Stimulated activated CD4-positive, alpha-beta T cell treated with anti-CD3 and anti-CD28 coated beads, Interleukin-4, amount 100 ng/mL, for 48 hours (primary cell): ENCODE results near the gene CLTA.
A peak's percentile ranks its signal among the peaks of the same experiment; 100 is the strongest.
"Not testable (repeated sequence)": the region's sequence is repeated elsewhere in the genome, so short reads cannot be mapped to it uniquely, and the experiment has no call there.

Experiments
- DNase-seq, 2 donors: peaks; one replicate each; pipeline ENCODE4 v3.0.0-alpha.2; 2020; ENCODE audit warnings: low read depth in 2 of 2

CLTA gene

GRCh38 chr9:36158122-36158521 lies 32.6 kb upstream of the CLTA start:
- no peak for DNase-seq

DNA sequence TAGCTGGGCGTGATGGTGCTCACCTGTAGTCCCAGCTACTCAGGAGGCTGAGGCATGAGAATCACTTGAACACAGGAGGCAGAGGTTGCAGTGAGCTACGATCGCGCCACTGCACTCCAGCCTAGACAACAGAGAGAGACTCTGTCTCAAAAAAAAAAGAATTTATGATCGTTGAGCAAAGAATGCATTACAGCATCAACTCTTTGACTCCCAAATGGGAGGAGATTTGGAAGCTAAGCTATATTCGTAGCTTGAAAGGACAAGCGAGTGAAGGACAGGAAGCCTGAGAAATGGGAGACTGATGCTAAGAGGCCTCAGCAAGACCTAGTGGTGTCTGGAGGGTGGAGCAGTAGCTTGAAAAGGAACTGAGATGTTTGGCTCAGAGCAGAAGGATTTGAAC lies 31.8 kb upstream of the CLTA start:
- no peak for DNase-seq

GRCh38 chr9:36159509-36159908 lies 31.2 kb upstream of the CLTA start:
- not testable (repeated sequence) for DNase-seq

DNA sequence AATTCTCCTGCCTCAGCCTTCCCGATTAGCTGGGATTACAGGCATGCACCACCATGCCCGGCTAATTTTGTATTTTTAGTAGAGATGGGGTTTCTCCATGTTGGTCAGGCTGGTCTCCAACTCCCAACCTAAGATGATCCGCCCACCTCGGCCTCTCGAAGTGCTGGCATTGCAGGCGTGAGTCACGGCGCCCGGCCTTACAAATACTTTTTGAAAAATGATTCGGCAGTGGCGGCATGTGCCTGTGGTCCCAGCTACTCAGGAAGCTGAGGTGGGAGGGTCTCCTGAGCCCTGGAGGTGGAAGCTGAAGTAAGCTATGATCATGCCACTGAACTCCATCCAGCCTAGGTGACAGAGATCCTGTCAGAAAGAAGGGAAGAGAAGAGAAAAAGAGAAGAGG lies 30.6 kb upstream of the CLTA start:
- not testable (repeated sequence) for DNase-seq

DNA sequence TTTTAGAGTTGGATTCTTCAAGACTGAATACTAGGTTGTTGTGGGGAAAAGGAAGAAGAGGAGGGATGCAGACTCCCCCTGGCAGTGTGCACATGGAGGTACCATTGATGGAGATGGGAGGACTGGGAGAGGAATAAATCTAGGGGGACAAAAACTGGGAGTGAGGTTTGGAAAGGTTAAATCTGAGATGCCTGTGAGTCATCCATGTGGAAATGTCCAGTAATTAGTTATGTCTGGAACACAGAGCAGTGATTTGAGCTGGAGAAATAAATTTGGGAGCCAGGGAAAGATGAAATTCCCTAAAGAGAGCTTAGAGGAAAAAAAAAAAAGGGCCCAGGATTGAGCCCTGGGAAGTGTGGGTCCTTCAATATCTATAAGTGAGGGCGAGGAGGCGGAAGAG lies 29.5 kb upstream of the CLTA start:
- no peak for DNase-seq

DNA sequence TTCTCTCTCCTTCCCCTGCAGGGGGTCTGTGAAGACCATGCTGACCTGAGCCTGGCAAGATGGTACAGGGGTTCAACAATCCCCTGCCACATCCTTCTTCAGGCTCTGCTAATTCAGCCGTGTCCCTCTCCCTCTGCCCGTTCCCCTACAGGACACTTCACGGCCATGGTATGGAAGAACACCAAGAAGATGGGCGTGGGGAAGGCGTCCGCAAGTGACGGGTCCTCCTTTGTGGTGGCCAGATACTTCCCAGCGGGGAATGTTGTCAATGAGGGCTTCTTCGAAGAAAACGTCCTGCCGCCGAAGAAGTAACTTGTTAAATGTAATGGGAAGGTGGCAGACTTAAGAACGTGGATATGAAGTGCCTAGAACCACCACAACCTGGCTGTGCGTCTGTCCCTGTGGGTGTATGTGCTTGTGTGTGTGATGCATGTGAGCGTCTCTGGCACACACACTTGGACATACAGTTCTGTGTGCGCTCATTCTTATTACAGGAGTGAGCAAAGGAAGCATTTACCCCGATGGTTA lies 28.4 kb upstream of the CLTA start:
- no peak for DNase-seq

- DNase-seq: no peak
Observed at GRCh38 chr9:36163049-36163785, 27.5 kb upstream of the CLTA start.

GRCh38 chr9:36163786-36164170 lies 26.9 kb upstream of the CLTA start:
- no peak for DNase-seq

DNA sequence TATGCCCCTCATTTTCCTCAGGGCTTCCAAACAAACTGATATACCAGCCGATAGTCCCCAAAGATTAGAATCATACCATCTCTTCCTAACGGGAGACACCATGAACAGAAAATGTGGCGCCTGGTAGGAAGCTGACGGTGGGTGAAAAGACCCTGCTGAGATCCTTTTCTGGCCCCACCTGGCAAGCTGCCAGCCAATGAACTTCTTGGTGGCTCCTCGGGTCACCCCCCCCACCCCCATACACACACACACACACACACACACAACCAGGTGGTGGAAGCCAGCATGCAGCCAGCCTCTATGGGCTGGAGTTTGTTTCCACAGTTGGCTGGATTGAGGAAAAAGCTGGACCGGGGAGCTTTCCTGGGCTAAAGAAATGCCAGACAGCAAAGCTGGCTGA lies 26.3 kb upstream of the CLTA start:
- no peak for DNase-seq

DNA sequence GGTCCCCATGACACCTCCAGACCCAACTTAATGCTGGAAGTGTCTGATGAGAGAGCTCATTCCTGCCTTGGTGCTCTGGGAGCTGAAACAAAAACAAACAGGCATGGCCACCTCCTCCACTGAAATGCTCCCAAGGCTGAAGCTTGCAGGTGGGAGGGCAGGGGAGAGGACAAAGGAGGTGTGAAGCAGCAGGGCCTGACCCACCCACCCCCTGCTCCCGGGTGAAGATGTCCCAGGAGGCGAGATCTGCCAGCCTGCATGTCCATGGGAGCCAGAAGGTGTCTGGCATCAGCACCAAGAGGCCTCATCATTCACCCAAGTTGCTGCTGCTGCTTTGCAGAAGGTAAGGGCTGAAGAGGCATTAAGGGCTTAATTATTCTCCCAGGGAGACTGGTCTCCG lies 25.7 kb upstream of the CLTA start:
- DNase-seq: no peak

DNA sequence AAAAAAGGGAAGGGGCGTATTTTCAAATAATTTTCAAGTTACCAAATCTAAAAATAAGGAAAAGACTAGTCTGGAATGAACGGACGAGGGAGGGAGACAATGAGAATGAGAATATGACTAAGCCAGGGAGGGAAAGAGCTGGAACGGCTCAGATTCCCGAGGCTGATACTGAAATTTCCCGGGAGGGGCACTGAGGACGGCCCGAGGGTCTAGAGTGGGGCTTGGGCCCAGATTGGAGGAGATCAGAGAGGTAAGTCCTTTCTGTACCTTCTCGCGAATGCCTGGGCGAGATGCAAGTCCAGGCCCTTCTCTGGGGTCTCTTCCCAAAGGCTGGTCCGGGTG lies 24.9 kb upstream of the CLTA start:
- no peak for DNase-seq

GRCh38 chr9:36166168-36166927 lies 24.4 kb upstream of the CLTA start:
- peak; percentile 74 to 82 for DNase-seq

- no peak for DNase-seq
Observed at GRCh38 chr9:36169166-36169565, 21.6 kb upstream of the CLTA start, which contains the start of gene CCIN. Gene CCIN (plus strand): TSS chr9:36169388. CDS start chr9:36169503, 115 bp downstream.

- no peak for DNase-seq
Observed at GRCh38 chr9:36169708-36170107, 21.0 kb upstream of the CLTA start.

GRCh38 chr9:36170531-36170930 lies 20.2 kb upstream of the CLTA start:
- no peak for DNase-seq

DNA sequence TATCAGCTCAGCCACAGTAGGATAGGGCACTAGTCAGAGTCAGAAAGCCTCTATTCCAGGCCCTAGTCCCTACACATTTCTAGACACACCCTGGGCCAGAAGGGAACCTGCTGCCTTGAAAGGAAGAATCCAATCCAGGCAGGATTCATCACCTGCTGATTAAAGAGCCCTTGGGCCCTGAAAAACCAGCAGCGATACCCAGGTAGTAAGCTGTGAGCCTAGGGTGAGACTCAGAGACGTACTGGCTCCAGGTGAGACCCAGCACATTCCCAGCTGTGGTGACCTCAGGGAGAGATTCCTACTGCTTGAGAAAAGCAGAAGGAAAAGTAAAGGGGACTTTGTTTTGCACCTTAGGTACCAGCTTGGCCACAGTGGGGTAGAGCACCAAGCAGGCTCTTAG lies 16.9 kb upstream of the CLTA start:
- DNase-seq: no peak

GRCh38 chr9:36174271-36174670 lies 16.4 kb upstream of the CLTA start:
- DNase-seq: no peak

GRCh38 chr9:36174731-36175130 lies 16.0 kb upstream of the CLTA start:
- DNase-seq: no peak

DNA sequence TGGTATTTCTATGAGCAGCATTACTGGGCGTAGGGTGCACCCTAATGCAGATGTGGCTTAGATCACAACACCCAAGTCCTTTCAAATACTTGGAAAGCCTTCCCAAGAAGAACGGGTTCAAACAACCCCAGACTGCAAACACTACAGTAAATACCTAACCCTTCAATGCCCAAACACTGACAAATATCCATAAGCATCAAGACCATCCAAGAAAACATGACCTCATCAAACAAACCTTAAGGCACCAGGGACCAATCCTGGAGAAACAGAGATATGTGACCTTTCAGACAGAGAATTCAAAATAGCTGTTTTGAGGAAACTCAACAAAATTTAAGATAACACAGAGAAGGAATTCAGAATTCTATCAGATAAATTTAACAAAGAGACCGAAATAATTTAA lies 15.5 kb upstream of the CLTA start:
- DNase-seq: not testable (repeated sequence)

DNA sequence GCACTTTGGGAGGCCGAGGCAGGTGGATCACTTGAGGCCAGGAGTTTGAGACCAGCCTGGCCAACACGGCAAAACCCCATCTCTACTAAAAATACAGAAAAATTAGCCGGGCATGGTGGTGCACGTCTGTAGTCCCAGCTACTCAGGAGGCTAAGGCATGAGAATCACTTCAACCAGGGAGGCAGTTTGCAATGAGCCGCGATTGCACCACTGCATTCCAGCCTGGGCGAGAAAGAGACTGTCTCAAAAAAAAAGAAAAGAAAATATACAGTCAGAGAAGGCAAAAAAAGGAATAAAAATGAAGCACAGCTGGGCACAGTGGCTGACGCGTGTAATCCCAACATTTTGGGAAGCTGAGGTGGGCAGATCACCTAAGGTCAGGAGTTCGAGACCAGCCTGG lies 14.2 kb upstream of the CLTA start:
- DNase-seq: not testable (repeated sequence)

- no peak for DNase-seq
Observed at GRCh38 chr9:36177571-36177970, 13.2 kb upstream of the CLTA start.

DNA sequence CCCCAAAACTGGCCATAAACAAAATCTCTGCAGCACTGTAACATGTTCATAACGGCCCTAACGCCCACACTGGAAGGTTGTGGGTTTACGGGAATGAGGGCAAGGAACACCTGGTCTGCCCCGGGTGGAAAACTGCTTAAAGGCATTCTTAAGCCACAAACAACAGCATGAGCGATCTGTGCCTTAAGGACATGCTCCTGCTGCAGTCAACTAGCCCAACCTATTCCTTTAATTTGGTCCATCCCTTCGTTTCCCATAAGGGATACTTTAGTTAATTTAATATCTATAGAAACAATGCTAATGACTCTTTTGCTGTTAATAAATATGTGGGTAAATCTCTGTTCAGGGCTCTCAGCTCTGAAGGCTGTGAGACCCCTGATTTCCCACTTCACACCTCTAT lies 10.5 kb upstream of the CLTA start:
- DNase-seq: not testable (repeated sequence)

DNA sequence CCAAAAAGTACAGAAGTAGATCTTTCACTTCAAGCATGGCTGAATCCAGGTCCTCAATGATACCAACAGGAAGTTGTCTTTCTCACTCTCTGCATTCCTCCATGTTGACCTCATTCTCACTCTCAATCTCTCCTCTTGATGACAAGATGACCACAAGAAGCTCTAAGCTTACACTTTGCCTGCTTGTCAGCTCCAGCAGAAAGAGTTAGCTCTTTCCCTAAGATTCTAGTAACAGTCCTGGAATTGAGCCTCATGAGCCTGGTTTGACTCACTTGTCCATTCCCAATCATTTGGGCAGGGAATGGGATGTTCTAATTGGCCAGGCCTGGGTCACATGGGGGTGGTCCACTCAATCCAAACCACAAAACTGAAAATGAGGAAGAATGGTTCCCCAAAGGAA lies 3.3 kb upstream of the CLTA start:
- no peak for DNase-seq
